Measurements from ENCODE around the gene ZSCAN2. TPM values are rescaled to one million over a fixed set of nuclear protein-coding genes. Genes with fewer than 3 reads are reported as not detected.
"Not testable (repeated sequence)": the region's sequence is repeated elsewhere in the genome, so short reads cannot be mapped to it uniquely, and the experiment has no call there.

ZSCAN2 gene
- total RNA-seq, 1 donor from 2014 or later = 20.7 TPM

DNA sequence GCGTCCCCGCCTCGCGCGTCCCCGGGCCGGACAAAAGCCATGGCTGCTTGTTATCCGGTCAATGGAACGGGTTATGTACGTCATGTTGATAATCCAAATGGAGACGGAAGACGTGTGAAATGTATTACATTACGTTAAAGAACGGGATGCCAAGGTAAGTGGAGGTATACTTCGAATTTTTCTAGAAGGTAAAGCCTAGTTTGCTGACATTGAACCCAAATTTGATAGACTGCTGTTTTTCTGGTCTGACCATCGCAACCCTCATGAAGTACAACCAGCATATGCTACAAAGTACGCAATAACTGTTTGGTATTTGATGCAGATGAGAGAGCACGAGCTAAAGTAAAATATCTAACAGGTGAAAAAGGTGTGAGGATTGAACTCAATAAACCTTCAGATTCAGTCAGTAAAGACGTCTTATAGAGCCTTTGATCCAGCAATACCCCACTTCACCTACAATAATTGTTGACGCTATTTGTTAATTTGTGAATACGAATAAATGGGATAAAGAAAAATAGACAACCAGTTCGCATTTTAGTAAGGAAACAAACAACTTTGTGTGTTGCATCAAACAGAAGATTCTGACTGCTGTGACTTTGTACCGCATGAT lies 33.5 kb downstream of the ZSCAN2 start:
- no peak for DNase-seq (ENCODE audit: extremely low read depth, low read depth, low spot score)

GRCh38 chr15:84638103-84638502 lies 37.3 kb downstream of the ZSCAN2 start:
- no peak for DNase-seq (ENCODE audit: extremely low read depth, low read depth, low spot score)

DNA sequence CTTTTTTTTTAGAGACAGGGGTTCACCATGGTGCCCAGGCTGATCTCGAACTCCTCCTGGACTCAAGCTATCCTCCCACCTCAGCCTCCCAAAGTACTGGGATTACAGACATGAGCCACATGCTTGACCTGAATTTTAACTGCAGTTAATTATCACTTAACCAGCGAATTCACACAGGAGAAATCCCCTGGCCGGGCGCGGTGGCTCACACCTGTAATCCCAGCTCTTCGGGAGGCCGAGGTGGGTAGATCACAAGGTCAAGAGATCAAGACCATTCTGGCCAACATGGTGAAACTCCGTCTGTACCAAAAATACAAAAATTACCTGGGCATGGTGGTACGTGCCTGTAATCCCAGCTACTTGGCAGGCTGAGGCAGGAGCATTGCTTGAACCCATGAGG lies 41.1 kb downstream of the ZSCAN2 start:
- not testable (repeated sequence) for DNase-seq (ENCODE audit: extremely low read depth, low read depth, low spot score)

DNA sequence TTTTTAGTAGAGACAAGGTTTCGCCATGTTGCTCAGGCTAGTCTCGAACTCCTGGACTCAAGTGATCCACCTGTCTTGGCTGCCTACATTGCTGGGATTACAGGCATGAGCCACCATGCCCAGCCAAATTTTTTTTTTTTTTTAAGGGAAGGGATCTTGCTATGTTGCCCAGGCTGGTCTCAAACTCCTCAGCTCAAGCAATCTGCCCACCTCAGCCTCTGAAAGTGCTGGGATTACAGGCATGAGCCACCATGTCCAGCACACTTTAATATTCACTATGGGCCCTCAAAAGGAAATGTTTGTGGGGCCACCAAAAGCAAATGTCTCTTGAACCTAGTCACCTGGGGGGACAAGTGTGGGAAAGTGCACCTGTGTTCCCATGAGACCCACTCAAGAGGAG lies 41.8 kb downstream of the ZSCAN2 start:
- DNase-seq (ENCODE audit: extremely low read depth, low read depth, low spot score) = not testable (repeated sequence)

DNA sequence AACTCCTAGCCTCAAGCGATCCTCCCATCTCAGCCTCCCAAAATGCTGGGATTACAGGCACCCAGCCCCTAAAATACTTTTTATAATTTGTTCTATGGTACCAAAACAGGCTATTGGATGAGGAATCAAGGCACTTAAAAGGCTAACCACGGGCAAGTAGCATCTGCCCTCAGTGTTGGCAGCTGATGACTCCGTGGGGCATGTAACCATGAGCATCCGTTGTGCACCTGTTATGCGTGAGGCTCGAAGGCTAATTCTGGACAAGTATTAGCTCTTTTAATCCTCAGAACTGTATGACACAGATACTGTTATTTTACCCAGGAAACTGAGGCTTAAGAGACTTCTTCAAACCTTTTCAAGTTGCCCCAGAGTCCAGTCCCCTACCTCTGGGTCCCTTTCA lies 43.0 kb downstream of the ZSCAN2 start:
- no peak for DNase-seq (ENCODE audit: extremely low read depth, low read depth, low spot score)

- no peak for DNase-seq (ENCODE audit: extremely low read depth, low read depth, low spot score)
Measured at GRCh38 chr15:84645496-84645895, 44.7 kb downstream of the ZSCAN2 start.

GRCh38 chr15:84645997-84646396 lies 45.2 kb downstream of the ZSCAN2 start:
- DNase-seq (ENCODE audit: extremely low read depth, low read depth, low spot score) = no peak

GRCh38 chr15:84647726-84648125 lies 46.9 kb downstream of the ZSCAN2 start:
- DNase-seq (ENCODE audit: extremely low read depth, low read depth, low spot score) = no peak

- DNase-seq (ENCODE audit: extremely low read depth, low read depth, low spot score) = no peak
Measured at GRCh38 chr15:84648539-84648938, 47.7 kb downstream of the ZSCAN2 start.

DNA sequence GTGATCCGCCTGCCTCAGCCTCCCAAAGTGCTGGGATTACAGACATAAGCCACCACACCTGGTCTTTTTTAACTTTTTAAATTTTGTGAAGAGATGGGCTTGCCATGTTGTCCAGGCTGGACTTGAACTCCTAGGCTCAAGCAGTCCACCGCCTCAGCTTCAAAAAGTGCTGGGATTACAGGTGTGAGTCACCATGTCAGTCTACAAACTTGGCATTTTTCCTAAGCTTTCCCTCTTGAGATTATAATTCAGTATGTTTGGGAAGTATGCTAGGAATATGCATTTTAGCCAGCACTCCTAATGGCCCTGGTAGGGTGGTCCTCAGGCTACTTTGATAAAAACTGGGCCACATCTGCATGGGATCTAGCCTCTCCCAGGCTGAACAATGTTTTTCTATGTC lies 48.9 kb downstream of the ZSCAN2 start:
- DNase-seq (ENCODE audit: extremely low read depth, low read depth, low spot score) = no peak

DNA sequence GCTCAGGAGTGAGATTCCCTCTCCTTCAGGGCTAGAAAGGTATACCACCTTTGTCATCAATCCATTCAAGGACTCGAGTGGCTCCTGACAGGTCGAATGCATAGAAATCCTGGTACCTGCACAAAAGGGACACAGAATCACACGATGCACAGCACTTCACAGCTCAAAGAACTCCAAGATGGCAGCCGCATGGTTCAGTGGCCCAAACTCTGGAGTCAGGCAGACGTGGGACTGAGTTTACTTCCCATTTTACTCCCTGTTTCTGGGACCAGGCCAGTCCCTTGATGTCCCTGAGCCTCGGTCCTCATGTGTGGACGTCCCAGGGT lies 52.7 kb downstream of the ZSCAN2 start:
- no peak for DNase-seq (ENCODE audit: extremely low read depth, low read depth, low spot score)

- no peak for DNase-seq (ENCODE audit: extremely low read depth, low read depth, low spot score)
Measured at GRCh38 chr15:84653910-84654688, 53.3 kb downstream of the ZSCAN2 start, which contains the start of gene WDR73. WDR73 (minus strand) TSS chr15:84654283; CDS start chr15:84654274, 9 bp downstream.

- DNase-seq (ENCODE audit: extremely low read depth, low read depth, low spot score) = no peak
Measured at GRCh38 chr15:84654689-84655453, 54.1 kb downstream of the ZSCAN2 start.

DNA sequence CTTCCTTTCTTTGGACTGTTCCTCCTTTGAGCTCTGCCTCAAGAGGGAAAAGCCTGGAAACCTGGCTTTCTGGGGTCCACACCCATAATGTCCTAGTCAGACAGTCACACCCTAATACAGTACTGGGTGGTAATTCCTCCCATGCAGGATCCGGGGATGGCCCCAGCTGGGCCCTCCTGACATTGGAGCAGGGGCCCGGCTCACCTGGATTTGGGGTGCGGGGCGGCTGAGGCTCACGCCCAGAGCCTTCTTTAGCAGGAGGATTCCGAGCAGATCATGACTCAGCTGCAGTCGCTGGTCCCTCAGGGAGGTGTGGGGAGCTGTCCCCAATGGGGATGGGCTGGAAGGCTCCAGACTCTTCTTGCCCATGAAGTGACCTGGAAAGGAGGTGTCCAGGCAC lies 56.2 kb downstream of the ZSCAN2 start:
- DNase-seq (ENCODE audit: extremely low read depth, low read depth, low spot score) = no peak

- DNase-seq (ENCODE audit: extremely low read depth, low read depth, low spot score) = no peak
Measured at GRCh38 chr15:84657748-84658079, 56.9 kb downstream of the ZSCAN2 start.

- no peak for DNase-seq (ENCODE audit: extremely low read depth, low read depth, low spot score)
Measured at GRCh38 chr15:84658080-84658787, 57.4 kb downstream of the ZSCAN2 start, which contains the start of gene NMB. NMB (minus strand) TSS chr15:84658199; CDS start chr15:84658152, 47 bp downstream.

DNA sequence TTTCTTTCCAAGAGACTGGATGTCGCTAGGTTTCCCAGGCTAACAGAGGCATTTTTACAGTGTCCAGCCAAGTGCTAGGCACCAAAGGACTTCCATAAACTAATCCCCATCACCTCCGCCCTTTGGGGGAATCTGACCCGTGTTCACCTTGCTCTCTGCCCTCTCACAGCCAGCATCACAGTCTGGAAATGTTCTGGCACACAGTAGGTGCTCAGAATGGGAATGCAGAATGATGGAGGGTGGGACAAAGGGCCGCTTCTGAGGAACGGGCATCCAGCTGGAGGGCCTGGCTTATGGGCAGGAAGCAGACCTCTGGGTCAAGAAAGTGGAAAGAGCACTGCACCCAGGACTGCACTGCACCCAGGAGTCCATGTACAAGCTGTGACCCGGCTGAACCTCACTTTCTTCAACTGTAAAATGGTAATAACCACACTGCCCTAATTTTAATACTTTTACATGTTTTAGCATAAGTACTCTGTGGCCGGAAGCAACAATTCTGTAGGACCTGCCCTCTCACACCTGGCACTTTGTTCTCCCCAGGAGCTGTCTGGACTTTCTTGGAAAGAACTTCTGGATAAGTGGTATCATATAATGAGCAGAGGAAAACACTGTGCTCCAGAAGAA lies 58.1 kb downstream of the ZSCAN2 start:
- DNase-seq (ENCODE audit: extremely low read depth, low read depth, low spot score) = no peak

DNA sequence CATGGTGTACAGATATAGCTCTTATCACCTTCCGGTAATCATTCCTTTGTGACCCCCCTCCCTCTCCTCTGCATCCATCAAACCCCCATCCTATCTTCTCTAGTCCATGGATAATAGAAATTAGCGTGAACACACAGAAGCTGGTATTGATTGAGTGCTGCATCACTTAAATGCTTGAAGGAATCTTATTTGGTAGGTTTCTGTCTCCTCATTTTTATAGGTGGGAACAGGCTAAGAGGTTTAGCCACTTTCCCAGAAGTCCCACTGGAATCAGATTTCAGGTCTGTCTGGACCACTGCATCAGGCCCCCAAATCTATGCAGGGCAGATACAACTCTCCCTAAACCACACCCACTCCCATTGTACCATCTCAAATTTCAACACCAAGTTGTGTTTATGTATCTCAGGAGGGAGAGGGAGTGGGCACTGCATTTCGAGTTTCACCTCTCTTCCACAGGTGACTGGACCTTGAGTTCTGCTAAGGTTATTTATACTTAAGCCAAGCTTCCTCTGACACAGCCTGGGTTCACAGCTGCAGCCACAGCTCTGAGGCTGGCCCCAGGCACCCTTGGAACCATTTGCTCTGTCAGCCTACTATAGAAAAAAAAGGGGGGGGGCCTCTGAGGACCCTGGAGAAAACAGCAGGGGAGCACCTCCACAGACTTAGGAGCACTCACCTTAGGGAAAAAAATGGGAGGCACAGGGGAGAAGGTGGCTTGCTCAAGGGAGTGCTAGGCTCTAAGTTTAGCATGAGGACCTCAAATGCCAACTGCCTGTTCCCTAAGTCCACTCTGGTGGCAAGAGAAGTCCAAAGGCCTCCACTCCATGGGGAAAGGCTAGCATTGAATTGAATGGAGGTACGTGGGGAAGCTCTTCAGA lies 59.3 kb downstream of the ZSCAN2 start:
- DNase-seq (ENCODE audit: extremely low read depth, low read depth, low spot score) = no peak

DNA sequence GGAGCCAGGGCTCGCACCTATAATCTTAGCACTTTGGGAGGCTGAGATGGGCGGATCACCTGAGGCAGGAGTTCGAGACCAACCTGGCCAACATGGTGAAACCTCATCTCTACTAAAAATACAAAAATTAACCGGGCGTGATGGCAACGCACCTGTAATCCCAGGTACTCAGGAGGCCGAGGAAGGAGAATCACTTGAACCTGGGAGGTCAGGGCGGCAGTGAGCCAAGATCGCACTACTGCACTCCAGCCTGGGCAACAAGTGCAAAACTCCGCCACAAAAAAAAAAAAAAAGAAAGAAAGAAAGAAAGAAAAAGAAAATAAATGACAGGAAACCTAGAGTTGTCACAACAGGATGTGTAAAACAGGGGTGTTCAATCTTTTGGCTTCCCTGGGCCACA lies 60.2 kb downstream of the ZSCAN2 start:
- no peak for DNase-seq (ENCODE audit: extremely low read depth, low read depth, low spot score)

DNA sequence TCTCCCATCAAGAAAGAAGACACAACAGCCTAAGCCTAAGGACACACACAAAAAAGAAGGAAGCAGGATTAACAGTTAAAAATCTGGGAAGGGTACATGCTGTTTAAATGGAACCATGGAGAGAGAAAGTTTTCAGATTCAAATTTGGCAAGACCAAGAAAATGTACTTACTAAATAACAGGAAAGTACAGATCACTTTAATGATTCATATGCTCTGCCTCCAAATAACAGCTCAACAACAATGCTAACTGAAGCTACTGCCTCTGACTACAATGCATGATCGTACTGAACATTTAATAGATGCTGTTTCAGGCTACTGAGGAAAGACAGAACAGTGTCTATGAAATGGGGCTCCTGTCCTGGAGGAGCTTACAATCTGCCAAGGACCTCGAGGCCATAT lies 65.6 kb downstream of the ZSCAN2 start:
- no peak for DNase-seq (ENCODE audit: extremely low read depth, low read depth, low spot score)

Measured in glomerular endothelial cell (primary cell).